Ishikawa (cell line): ENCODE results near the gene RNF175.

Experiments used
- CEBPB ChIP-seq: IDR thresholded peaks from 2 replicates; pipeline ENCODE4 v1.6.1; 2012
- CREB1 ChIP-seq: IDR thresholded peaks from 2 replicates; pipeline ENCODE4 v1.6.1; 2012; ENCODE audit warnings: low read depth
- EGR1 ChIP-seq: IDR thresholded peaks from 2 replicates; pipeline ENCODE4 v1.6.1; 2012
- EP300 ChIP-seq: IDR thresholded peaks from 2 replicates; pipeline ENCODE4 v1.6.1; 2012; ENCODE audit warnings: borderline replicate concordance
- FOXM1 ChIP-seq: IDR thresholded peaks from 2 replicates; pipeline ENCODE4 v1.6.1; 2012; ENCODE audit warnings: low read depth, borderline replicate concordance
- NFIC ChIP-seq: IDR thresholded peaks from 2 replicates; pipeline ENCODE4 v1.6.1; 2012
- RAD21 ChIP-seq: IDR thresholded peaks from 2 replicates; pipeline ENCODE4 v1.6.1; 2012; ENCODE audit warnings: low read depth
- TAF1 ChIP-seq: IDR thresholded peaks from 2 replicates; pipeline ENCODE4 v1.6.1; 2012; ENCODE audit warnings: low read depth, mild to moderate bottlenecking
- TCF12 ChIP-seq: IDR thresholded peaks from 2 replicates; pipeline ENCODE4 v1.6.1; 2012; ENCODE audit warnings: low read depth
- TEAD4 ChIP-seq: IDR thresholded peaks from 2 replicates; pipeline ENCODE4 v1.6.1; 2012
- USF1 ChIP-seq: IDR thresholded peaks from 2 replicates; pipeline ENCODE4 v1.6.1; 2012
- YY1 ChIP-seq: IDR thresholded peaks from 2 replicates; pipeline ENCODE4 v1.6.1; 2012; ENCODE audit warnings: low read depth
- ZBTB7A ChIP-seq: IDR thresholded peaks from 2 replicates; pipeline ENCODE4 v1.6.1; 2012; ENCODE audit warnings: low read depth
- TF ChIP-seq, protein P1 (sequence below): IDR thresholded peaks from 2 replicates; pipeline ENCODE4 v1.6.1; 2012
- TF ChIP-seq, protein P2 (sequence below): IDR thresholded peaks from 2 replicates; pipeline ENCODE4 v1.6.1; 2012; ENCODE audit warnings: low read depth, mild to moderate bottlenecking

The RNF175 gene

GRCh38 chr4:153804722-153805121 lies 44.9 kb upstream of the RNF175 start:
- TF ChIP-seq, protein P1, sequence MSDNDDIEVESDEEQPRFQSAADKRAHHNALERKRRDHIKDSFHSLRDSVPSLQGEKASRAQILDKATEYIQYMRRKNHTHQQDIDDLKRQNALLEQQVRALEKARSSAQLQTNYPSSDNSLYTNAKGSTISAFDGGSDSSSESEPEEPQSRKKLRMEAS, result no peak
- TF ChIP-seq EGR1 (no peak), YY1 (no peak), TAF1 (no peak), RAD21 (no peak)

DNA sequence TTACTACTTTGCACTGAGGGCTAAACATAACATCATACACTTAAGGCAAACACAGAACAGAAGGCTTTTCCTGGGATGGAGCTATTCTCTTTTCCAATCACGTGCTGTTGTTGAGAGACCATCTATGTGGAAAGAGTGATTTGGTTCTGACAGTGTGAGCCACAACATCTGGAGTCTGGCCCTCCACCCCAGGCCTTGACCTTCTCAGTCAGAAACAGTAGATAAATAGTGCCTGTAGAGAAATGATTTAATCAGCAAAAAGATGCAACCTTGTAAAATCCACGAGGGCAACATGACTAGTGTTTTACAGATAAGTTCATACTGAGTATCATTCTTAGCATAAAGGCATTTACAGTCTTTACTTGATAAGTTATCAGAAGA lies 39.9 kb upstream of the RNF175 start:
- no peak for TF ChIP-seq RAD21
- no peak for TF ChIP-seq TAF1
- no peak for TF ChIP-seq TEAD4
- no peak for TF ChIP-seq USF1
- no peak for TF ChIP-seq CEBPB
- no peak for TF ChIP-seq FOXM1
- TF ChIP-seq, protein P1, result no peak
- TF ChIP-seq CREB1, result no peak
- TF ChIP-seq NFIC, result no peak
- TF ChIP-seq YY1, result no peak
- no peak for TF ChIP-seq ZBTB7A
- TF ChIP-seq TCF12, result no peak
- TF ChIP-seq, protein P2, sequence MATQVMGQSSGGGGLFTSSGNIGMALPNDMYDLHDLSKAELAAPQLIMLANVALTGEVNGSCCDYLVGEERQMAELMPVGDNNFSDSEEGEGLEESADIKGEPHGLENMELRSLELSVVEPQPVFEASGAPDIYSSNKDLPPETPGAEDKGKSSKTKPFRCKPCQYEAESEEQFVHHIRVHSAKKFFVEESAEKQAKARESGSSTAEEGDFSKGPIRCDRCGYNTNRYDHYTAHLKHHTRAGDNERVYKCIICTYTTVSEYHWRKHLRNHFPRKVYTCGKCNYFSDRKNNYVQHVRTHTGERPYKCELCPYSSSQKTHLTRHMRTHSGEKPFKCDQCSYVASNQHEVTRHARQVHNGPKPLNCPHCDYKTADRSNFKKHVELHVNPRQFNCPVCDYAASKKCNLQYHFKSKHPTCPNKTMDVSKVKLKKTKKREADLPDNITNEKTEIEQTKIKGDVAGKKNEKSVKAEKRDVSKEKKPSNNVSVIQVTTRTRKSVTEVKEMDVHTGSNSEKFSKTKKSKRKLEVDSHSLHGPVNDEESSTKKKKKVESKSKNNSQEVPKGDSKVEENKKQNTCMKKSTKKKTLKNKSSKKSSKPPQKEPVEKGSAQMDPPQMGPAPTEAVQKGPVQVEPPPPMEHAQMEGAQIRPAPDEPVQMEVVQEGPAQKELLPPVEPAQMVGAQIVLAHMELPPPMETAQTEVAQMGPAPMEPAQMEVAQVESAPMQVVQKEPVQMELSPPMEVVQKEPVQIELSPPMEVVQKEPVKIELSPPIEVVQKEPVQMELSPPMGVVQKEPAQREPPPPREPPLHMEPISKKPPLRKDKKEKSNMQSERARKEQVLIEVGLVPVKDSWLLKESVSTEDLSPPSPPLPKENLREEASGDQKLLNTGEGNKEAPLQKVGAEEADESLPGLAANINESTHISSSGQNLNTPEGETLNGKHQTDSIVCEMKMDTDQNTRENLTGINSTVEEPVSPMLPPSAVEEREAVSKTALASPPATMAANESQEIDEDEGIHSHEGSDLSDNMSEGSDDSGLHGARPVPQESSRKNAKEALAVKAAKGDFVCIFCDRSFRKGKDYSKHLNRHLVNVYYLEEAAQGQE, result no peak
- no peak for TF ChIP-seq EP300
- no peak for TF ChIP-seq EGR1

DNA sequence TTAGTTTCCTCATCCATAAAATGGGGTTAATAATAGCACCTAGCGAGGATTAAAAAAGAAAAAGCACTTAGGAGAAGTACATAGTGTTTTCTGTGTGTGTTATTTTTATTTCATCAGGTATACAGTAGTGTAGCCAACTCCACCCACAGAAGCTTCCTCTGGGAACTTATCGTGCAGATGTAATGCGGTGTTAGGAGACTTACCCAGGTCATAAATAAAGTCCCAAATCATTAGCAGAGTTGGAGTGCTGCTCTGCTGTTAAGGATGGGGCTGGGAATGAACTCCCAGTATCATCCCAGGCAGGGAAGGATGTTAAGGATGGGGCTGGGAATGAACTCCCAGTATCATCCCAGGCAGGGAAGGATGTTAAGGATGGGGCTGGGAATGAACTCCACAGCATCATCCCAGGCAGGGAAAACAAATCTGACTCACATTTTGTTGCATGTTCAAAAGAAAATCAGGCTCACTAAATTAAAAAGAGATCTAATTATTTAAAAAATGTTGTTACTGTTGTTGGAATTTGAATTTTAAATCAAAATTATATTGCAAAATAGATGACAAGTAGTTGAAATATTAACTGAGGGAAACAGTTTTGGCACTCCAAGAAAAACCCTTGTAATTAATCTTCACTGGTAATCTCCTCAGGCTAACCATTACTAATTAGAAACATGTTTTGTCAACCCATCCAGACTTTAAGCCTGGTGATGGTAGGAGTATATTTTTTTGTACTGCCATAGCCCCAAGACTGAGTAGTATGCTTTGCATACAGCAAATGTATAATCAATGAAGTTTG lies 39.3 kb upstream of the RNF175 start:
- TF ChIP-seq TAF1, result no peak
- TF ChIP-seq TCF12, result no peak
- no peak for TF ChIP-seq CEBPB
- TF ChIP-seq FOXM1, result no peak
- TF ChIP-seq, protein P2, result no peak
- TF ChIP-seq EGR1, result no peak
- no peak for TF ChIP-seq NFIC
- TF ChIP-seq EP300, result no peak
- TF ChIP-seq CREB1, result no peak
- TF ChIP-seq RAD21, result no peak
- no peak for TF ChIP-seq USF1

GRCh38 chr4:153798420-153798819 lies 38.6 kb upstream of the RNF175 start:
- TF ChIP-seq TCF12 (no peak), FOXM1 (no peak), RAD21 (no peak), TAF1 (no peak), YY1 (no peak), ZBTB7A (no peak)
- TF ChIP-seq, protein P2, result no peak
- TF ChIP-seq, protein P1, result no peak
